ENCODE measurements around the gene NUB1.

DNA sequence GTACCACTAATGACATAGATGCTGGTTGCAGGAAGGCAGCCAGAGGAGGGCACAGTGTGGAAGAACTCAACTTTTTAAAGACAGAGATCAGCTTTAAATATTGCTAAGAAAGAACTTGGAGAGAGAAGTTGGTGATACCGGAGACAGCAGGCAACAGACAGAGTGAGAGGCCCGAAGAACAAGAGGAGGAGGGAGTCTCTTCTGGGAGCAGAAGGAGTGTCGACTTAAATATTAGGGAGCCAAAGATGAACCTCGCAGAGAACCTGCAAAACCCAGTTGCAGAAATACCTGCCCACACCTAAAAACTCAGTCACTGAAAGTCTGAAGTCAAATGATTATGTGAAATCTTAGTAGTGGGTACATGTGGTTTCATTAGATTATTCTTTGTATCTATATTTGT is 71.6 kb downstream of the NUB1 start:
- TF ChIP-seq, protein P1, sequence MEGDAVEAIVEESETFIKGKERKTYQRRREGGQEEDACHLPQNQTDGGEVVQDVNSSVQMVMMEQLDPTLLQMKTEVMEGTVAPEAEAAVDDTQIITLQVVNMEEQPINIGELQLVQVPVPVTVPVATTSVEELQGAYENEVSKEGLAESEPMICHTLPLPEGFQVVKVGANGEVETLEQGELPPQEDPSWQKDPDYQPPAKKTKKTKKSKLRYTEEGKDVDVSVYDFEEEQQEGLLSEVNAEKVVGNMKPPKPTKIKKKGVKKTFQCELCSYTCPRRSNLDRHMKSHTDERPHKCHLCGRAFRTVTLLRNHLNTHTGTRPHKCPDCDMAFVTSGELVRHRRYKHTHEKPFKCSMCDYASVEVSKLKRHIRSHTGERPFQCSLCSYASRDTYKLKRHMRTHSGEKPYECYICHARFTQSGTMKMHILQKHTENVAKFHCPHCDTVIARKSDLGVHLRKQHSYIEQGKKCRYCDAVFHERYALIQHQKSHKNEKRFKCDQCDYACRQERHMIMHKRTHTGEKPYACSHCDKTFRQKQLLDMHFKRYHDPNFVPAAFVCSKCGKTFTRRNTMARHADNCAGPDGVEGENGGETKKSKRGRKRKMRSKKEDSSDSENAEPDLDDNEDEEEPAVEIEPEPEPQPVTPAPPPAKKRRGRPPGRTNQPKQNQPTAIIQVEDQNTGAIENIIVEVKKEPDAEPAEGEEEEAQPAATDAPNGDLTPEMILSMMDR (IDR thresholded peaks at IDR 0.05; ENCODE audit: borderline replicate concordance, extremely low read depth, low read length, poor library complexity, severe bottlenecking): no peak
- TF ChIP-seq EZH2 (IDR thresholded peaks at IDR 0.05; ENCODE audit: borderline replicate concordance, low read depth, low read length, severe bottlenecking): no peak
